ENCODE results near the gene BTBD19.
"Not testable (repeated sequence)": the region's sequence is repeated elsewhere in the genome, so short reads cannot be mapped to it uniquely, and the experiment has no call there.

Gene BTBD19

DNA sequence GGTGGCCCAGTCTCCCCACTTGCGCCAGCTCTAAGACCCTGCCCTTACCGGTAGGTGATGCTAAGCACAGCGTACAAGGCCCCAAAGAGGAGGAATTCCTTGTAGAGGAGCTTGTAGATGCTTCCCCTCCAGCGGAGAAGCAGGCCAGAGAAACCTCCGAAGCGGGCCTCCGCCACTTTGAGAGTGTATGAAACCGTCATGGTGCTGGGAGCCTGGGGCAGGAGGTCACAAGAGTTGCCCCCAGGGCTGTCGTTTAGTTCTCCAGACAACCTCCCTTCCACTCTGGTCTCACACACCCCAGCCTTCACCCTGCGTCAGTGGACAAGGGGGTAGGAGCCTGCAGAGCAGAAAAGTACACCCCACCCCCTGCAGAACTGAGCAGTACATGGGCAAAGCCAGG is 20.8 kb upstream of the BTBD19 start:
- FAIRE-seq (no peak), DNase-seq (ENCODE audit: insufficient read length, low spot score) (no peak)
- no peak for TF ChIP-seq TAF1 (IDR thresholded peaks at IDR 0.05; ENCODE audit: low read depth, low read length)
- TF ChIP-seq SPI1 (IDR thresholded peaks at IDR 0.05; ENCODE audit: low read depth, low read length), result no peak
- no peak for TF ChIP-seq POLR2AphosphoS5 (IDR thresholded peaks at IDR 0.05; ENCODE audit: low read depth, low read length)
- TF ChIP-seq POU2F2 (IDR thresholded peaks at IDR 0.05; ENCODE audit: low read depth, low read length), result no peak
- TF ChIP-seq PAX5 (IDR thresholded peaks at IDR 0.05; ENCODE audit: insufficient read depth, low read length, severe bottlenecking), result no peak
- no peak for TF ChIP-seq POLR2A (IDR thresholded peaks at IDR 0.05; ENCODE audit: low read depth, low read length)

DNA sequence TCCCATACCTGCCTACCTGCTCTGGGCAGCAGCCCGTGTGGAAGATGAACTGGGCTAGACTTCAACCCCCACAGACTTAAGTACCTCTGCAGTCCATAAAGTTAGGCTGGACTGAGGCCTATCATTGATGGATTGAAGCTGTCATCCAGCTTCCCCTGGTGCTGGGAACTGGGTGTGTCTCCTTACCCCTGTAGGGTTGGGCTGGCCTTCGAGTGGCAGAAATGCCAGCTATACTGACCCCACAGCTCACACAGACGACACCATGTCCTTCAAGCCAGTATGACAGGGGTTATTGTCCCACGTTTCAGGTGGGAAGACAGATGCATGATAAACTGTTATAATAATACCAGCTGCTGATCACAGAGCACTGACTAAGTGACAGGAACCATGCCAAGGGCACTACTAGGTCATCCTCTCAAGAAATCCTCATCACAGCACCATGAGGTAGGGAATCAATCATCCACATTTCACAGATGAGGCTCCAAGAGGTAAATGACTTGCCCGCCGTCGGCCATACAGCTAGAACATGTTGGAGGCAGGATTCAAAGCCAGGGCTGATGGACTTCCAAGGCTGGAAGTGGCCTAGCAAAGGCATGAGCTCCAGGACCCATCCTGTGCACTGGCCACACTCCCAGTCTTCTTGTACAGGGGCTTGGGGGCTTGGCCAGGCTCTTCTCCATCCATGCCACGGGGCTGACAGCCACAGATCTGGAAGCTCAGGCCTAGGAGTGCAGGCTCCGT is 20.0 kb upstream of the BTBD19 start, which contains the start of gene BEST4:
BEST4 (minus strand) TSS at position 51 of the 741 bp plus-strand sequence. CDS start 465 bp downstream, outside the sequence.
- TF ChIP-seq POU2F2 (IDR thresholded peaks at IDR 0.05; ENCODE audit: low read depth, low read length) (no peak), PAX5 (IDR thresholded peaks at IDR 0.05; ENCODE audit: insufficient read depth, low read length, severe bottlenecking) (no peak), POLR2A (IDR thresholded peaks at IDR 0.05; ENCODE audit: low read depth, low read length) (no peak), TAF1 (IDR thresholded peaks at IDR 0.05; ENCODE audit: low read depth, low read length) (no peak), POLR2AphosphoS5 (IDR thresholded peaks at IDR 0.05; ENCODE audit: low read depth, low read length) (no peak), SPI1 (IDR thresholded peaks at IDR 0.05; ENCODE audit: low read depth, low read length) (no peak)
- no peak for DNase-seq (ENCODE audit: insufficient read length, low spot score)
- FAIRE-seq, result no peak

DNA sequence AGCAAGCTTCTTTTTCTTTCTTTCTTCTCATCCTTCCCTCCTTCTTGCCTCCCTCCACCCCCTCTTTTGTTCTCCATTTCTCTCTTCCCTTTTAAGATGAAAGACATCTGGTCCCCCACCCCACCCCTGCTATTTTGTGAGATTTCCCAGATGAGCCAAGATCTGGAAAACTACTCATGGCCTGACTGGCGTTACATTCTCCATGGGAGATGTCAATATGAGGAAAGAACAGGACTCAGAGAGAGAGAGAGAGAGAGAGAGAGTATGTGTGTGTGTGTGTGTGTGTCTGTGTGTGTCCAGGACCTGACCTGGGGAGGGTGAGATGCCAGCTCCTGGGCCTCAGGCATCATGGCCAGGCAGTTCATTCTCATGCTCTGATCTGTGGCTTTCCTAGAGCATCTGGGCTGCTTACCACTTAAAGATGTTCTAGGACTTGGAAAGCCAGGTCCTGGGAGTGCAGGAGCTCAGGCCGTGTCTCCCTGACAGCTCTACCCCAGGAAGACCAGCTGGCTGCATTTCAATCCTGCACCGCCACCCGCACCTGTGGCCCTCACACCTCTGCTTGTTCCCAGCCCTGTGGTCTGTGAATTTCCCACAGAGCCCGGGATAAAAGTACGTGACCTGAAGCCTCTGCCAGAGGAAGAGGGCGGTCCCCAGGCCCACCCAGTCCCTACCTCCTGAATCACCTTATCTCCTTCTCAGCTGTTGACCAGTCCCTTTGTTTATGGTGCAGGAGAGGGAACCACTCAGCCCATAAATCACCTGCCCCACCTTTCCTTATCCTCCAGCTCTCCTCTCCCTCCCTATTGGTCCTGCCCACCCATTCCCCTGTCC is 17.1 kb upstream of the BTBD19 start:
- DNase-seq (ENCODE audit: insufficient read length, low spot score) (no peak), FAIRE-seq (peak; percentile 61)
- TF ChIP-seq POLR2AphosphoS5 (IDR thresholded peaks at IDR 0.05; ENCODE audit: low read depth, low read length) (no peak), TAF1 (IDR thresholded peaks at IDR 0.05; ENCODE audit: low read depth, low read length) (no peak), PAX5 (IDR thresholded peaks at IDR 0.05; ENCODE audit: insufficient read depth, low read length, severe bottlenecking) (no peak), SPI1 (IDR thresholded peaks at IDR 0.05; ENCODE audit: low read depth, low read length) (no peak), POLR2A (IDR thresholded peaks at IDR 0.05; ENCODE audit: low read depth, low read length) (no peak)

DNA sequence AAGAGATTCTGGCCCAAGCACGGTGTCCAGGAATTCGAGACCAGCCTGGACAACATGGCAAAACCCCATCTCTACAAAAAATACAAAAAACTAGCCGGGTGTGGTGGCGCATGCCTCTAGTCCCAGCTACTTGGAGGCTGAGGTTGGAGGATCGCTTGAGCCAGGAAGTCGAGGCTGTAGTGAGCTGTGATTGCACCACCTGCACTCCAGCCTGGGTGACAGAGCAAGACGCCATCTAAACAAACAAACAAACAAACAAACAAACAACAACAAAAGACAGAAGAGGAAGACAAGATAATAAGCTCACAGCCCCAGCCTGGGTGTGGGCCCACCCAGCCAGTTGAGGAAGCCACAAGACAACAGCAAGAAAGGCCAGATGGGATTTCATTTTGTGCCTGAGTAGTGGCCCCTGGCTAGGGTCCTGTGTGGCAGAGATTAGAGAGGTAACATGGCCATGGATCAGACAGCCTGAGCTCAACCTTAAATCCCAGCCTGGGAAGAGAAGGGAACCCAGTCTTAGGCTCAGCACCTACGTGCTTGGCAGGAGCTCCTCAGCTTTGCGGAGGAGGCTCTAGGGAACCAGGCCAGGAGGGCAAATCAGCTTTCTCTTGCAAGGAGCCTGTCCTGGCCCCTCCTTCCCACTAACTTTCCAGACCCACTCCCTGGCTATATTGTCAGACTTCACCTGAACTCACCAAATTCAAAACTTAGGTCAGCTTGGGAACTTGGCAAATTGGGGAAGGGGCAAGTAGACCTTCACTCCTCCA is 15.4 kb upstream of the BTBD19 start:
- DNase-seq (ENCODE audit: insufficient read length, low spot score) (no peak), FAIRE-seq (no peak)
- no peak for TF ChIP-seq POLR2A (IDR thresholded peaks at IDR 0.05; ENCODE audit: low read depth, low read length)
- no peak for TF ChIP-seq POU2F2 (IDR thresholded peaks at IDR 0.05; ENCODE audit: low read depth, low read length)
- TF ChIP-seq POLR2AphosphoS5 (IDR thresholded peaks at IDR 0.05; ENCODE audit: low read depth, low read length), result no peak
- TF ChIP-seq PAX5 (IDR thresholded peaks at IDR 0.05; ENCODE audit: insufficient read depth, low read length, severe bottlenecking), result no peak
- TF ChIP-seq TAF1 (IDR thresholded peaks at IDR 0.05; ENCODE audit: low read depth, low read length), result no peak

DNA sequence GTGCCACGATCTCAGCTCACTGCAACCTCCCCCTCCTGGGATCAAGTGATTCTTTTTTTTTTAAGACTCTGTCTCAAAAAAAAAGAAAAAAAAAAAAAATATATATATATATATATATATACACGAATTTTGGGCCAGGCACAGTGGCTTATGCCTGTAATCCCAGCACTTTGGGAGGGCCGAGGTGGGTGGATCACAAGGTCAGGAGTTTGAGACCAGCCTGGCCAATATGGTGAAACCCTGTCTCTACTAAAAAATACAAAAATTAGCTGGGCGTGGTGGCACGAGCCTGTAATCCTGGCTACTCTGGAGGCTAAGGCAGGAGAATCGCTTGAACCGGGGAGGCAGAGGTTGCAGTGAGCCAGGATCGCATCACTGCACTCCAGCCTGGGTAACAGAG is 10.4 kb upstream of the BTBD19 start:
- not testable (repeated sequence) for FAIRE-seq; DNase-seq (ENCODE audit: insufficient read length, low spot score)

DNA sequence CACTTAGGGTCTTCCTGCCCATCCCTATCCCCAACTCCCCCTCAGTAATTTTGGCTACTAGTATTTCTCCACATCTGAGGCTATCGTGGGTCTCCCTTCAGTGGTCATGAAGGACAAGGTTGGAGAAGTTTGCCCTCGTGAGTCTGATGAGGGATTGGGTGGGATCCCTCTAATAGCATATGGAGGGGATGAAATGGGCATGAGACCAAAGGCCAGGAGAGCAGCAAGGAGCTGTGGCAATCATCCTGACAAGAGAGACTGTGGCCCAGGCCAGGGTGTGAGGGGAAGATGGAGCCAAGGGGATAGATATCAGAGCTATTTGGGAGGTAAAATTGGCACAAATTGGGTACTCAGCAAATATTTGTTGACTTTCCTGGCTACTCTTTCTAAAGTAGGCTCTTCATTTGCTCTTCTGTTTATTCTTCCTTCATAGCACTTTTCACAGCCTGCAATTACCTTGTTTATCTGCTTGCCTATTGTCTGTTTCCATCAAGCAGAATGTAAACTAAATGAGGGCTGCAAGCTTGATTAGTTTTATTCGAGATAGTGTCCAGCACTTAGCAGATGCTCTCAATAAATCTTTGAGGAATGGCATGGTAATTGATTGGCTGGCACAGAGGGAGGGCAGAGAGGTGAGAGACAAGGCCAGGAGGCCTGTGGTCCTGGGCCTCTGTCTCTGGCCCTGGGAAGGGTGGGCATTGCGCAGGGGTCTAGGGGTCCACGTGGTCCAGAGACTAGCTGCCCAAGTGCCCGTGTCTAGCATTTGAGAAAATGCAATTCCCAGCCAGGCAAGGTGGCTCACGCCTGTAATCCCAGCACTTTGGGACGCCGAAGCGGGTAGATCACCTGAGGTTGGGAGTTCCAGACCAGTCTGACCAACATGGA is 9.6 kb upstream of the BTBD19 start:
- DNase-seq (ENCODE audit: insufficient read length, low spot score), result no peak

DNA sequence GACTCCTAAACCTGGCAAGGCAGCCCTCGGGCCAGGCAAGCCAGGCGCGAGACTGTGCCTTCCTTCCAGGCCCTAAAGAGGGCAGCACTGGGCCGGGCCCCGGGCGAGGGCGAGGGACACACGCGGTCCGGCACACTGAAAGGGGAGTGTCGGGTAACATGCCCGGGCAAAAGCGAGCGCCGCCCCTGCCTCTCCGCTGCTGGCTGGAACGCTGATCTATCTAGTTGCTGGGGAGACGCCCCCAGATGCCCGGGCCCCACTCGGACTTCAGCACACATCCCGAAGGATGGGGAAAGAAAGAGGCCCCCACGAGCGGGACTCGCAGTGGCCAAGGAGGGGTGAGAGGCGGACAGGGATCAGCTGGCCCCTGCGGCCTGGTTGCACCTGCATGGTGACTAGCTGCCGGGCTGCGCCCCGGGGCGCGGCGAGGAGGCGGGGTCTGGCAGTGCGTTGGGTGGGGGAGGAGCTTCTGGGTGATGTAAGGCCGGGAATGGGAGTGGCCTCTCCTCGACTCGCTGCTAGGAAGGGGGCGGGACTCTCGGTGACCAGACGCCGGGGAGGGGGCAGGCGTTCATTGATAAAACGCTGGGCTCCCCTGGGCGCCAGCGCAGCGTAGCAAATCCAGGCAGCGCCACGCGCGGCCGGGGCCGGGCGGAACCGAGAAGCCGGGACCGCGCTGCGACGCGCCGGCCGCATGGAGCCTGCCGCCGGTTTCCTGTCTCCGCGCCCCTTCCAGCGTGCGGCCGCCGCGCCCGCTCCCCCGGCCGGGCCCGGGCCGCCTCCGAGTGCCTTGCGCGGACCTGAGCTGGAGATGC is 8.3 kb upstream of the BTBD19 start, which contains the start of gene PLK3:
PLK3 (plus strand) TSS at position 608 of the 815 bp plus-strand sequence; CDS start at position 695, 87 bp downstream.
- peak; percentile 99 for FAIRE-seq
- peak; percentile 96 for DNase-seq (ENCODE audit: insufficient read length, low spot score)
- peak; percentile 63 for TF ChIP-seq TAF1 (IDR thresholded peaks at IDR 0.05; ENCODE audit: low read depth, low read length)
- peak; percentile 85 for TF ChIP-seq POLR2A (IDR thresholded peaks at IDR 0.05; ENCODE audit: low read depth, low read length)
- peak; percentile 63 for TF ChIP-seq PAX5 (IDR thresholded peaks at IDR 0.05; ENCODE audit: insufficient read depth, low read length, severe bottlenecking)
- peak; percentile 85 for TF ChIP-seq POLR2AphosphoS5 (IDR thresholded peaks at IDR 0.05; ENCODE audit: low read depth, low read length)
- peak; percentile 18; the same call in 1 of the 2 replicates for TF ChIP-seq POU2F2 (IDR thresholded peaks at IDR 0.05; ENCODE audit: low read depth, low read length)
- 0 out of 2 replicates have a peak, but pooled peaks have one; percentile 2 for TF ChIP-seq SPI1 (IDR thresholded peaks at IDR 0.05; ENCODE audit: low read depth, low read length)

More for the DNA sequence above, 9.6 kb upstream of the BTBD19 start:
- peak; percentile 65 for FAIRE-seq
- TF ChIP-seq TAF1 (IDR thresholded peaks at IDR 0.05; ENCODE audit: low read depth, low read length), result no peak
- no peak for TF ChIP-seq PAX5 (IDR thresholded peaks at IDR 0.05; ENCODE audit: insufficient read depth, low read length, severe bottlenecking)
- no peak for TF ChIP-seq POLR2AphosphoS5 (IDR thresholded peaks at IDR 0.05; ENCODE audit: low read depth, low read length)

Data from GM12891 (cell line).